Lower lobe of right lung (tissue), 2 donors: ENCODE results near the gene PTGES3. TPM values are rescaled to one million over a fixed set of nuclear protein-coding genes. Genes with fewer than 3 reads are reported as not detected.

Source experiments
- ATAC-seq, 2 donors: fragments of 200-7000 bp; cut with Tn5 transposase; one replicate each; pipeline ENCODE4 v1.9.1; 2020 to 2022; ENCODE audit warnings: mild to moderate bottlenecking in 2 of 2, moderate library complexity in 2 of 2
- DNase-seq: peaks from one replicate; pipeline ENCODE4 v3.0.0-alpha.2; 2020
- H3K27ac ChIP-seq: fragments of 200-600 bp; one replicate; pipeline ENCODE4 v1.8.0; 2022
- H3K27me3 ChIP-seq: fragments of 200-600 bp; one replicate; pipeline ENCODE4 v1.8.0; 2022; ENCODE audit warnings: low read depth
- H3K36me3 ChIP-seq: fragments of 200-600 bp; one replicate; pipeline ENCODE4 v1.8.0; 2022; ENCODE audit warnings: mild to moderate bottlenecking
- H3K4me1 ChIP-seq: fragments of 200-600 bp; one replicate; pipeline ENCODE4 v1.8.0; 2022
- H3K4me3 ChIP-seq: fragments of 200-600 bp; one replicate; pipeline ENCODE4 v1.8.0; 2022; ENCODE audit warnings: mild to moderate bottlenecking
- H3K9me3 ChIP-seq: fragments of 200-600 bp; one replicate; pipeline ENCODE4 v1.8.0; 2022
- CTCF ChIP-seq: fragments of 200-600 bp; IDR thresholded peaks from one replicate; pipeline ENCODE4 v1.8.0; 2022; ENCODE audit warnings: antibody characterized with exemption, mild to moderate bottlenecking
- intact Hi-C: fragments of 100-400 bp; cut with DNase I; formaldehyde crosslinking; loops from one replicate; pipeline ENCODE4 v1.11.0; 2022
- total RNA-seq: library from RNA; stranded (reverse); fragmentation: NEBNext Ultra II Directional; extraction: Animal tissue kit (Norgen Biotek cat#: 25700); gene quantifications from one replicate; pipeline ENCODE4 v1.2.1, GENCODE V29; 2021
- donor health status: DM: no; HTN: yes; CAD: no; lungs with severe emphysema.

PTGES3 gene
- total RNA-seq, 1 donor from 2014 or later = 198 TPM

DNA sequence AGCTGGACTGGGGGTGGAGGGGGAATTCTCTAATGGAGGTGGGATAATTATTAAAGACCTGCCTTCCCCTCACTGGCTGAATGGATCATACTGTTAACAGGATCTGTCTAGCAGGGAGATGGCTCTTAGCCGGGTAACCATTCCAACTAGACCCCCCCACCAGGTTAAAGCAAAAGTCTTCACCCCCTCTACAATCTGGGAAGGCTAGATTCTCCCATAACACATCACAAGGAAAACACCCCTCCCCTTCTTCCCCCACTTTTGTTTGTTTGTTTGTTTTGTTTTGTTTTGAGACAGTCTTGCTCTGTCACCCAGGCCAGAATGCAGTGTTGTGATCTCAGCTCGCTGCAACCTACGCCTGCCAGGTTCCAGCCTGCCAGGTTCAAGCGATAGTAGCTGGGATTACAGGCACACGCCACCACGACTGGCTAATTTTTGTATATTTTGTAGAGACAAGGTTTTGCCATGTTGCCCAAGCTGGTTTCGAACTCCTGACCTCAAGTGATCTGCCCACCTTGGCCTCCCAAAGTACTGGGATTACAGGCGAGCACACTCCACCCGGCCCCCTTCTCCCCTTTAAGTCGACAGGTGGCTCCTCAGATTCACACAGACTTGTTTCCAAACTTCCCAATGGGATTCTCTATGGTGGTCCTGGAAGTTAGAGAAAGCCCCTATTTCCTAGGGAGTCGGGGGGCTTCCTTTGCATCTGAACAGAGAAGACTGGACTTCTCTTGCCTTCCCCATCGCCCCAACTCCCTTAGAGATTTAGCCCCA lies 54.4 kb downstream of the PTGES3 start:
- H3K4me3 ChIP-seq = peak overlapping the region; percentile 92
- peaks cover 12% of the 10 kb centered on the region for H3K36me3 ChIP-seq
- DNase-seq = no peak
- intact Hi-C loops = no loop called here
- peak overlapping the region; percentile 91 for H3K27ac ChIP-seq
- ATAC-seq = no peak
- no peaks in the 10 kb centered on the region for H3K27me3 ChIP-seq
- H3K9me3 ChIP-seq = no peaks in the 10 kb centered on the region
- no peak for TF ChIP-seq CTCF
- H3K4me1 ChIP-seq = peaks cover 60% of the 10 kb centered on the region

GRCh38 chr12:56632701-56633467 lies 55.2 kb downstream of the PTGES3 start:
- Histone ChIP-seq H3K4me1 (peaks cover 62% of the 10 kb centered on the region), H3K9me3 (no peaks in the 10 kb centered on the region), H3K4me3 (peak overlapping the region; percentile 39), H3K36me3 (peaks cover 5% of the 10 kb centered on the region), H3K27me3 (no peaks in the 10 kb centered on the region), H3K27ac (peak overlapping the region; percentile 34)
- no peak for ATAC-seq
- no peak for DNase-seq
- intact Hi-C loops = no loop called here
- no peak for TF ChIP-seq CTCF

- Histone ChIP-seq H3K27ac (peak overlapping the region; percentile 34), H3K4me1 (peaks cover 60% of the 10 kb centered on the region), H3K27me3 (no peaks in the 10 kb centered on the region), H3K4me3 (peak overlapping the region; percentile 39), H3K36me3 (peaks cover under 1% of the 10 kb centered on the region), H3K9me3 (no peaks in the 10 kb centered on the region)
- TF ChIP-seq CTCF = no peak
- DNase-seq = peak; percentile 88
- intact Hi-C loops = no loop called here
- peak; percentile 33 to 42 for ATAC-seq
Measured at GRCh38 chr12:56631790-56632700, 56.0 kb downstream of the PTGES3 start.

DNA sequence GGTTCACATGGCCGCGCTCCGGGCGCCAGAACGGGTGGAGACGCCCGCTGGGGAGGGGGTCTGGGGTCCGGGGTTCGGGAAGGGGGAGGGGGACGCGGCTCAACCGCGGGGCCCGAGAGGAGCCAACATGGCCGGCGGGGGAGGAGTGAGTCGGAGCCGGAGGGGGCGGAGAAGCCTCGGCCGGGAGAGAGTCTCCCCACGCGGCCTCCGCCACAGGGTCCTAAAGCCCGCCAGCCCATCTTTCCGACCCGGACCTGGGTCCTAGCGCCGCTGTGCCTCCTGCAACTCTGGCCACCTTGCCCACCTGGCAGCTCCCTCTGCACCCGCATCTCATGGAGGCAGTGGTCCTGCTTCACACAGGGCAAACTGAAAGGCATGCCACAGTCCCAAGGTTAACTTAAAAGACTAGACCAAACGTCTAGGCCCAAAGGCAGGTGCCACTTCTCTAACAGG lies 57.9 kb downstream of the PTGES3 start, which contains the start of gene BAZ2A:
Gene BAZ2A, minus strand, starts transcription at position 147 of the 453 bp plus-strand sequence. CDS start 12,796 bp downstream, outside the sequence.
- Histone ChIP-seq H3K4me1 (peaks cover 65% of the 10 kb centered on the region), H3K36me3 (peaks cover 12% of the 10 kb centered on the region), H3K27ac (peak within 1 kb of the TSS; percentile 91), H3K4me3 (peak within 1 kb of the TSS; percentile 94), H3K27me3 (no peaks in the 10 kb centered on the region), H3K9me3 (no peaks in the 10 kb centered on the region)
- intact Hi-C loops = no loop called here
- peak; percentile 93 for DNase-seq
- TF ChIP-seq CTCF = no peak
- peak; percentile 90 to 92 for ATAC-seq
